ENCODE measurements around the gene TMEM200C.

DNA sequence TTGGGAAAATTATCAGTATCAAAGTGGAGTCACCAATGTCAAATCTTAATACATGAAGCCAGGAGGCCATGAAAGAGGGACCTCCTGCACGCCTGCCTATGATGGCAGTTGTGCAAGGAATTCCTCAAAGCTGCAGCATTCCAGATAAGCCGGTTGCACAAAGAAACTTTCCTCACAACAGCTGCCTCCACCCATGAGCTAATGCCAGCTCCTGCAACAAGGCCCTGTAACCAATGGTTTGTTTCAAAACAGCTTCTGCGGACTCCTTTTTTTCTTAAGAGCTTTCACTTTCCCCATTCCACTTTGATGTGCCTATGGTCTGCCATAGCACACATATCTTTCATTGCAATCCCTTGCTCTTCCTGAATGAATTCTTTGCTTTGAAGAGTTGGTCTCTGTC, 22.4 kb downstream of the TMEM200C start:
- TF ChIP-seq POLR2AphosphoS5 (IDR thresholded peaks at IDR 0.05; ENCODE audit: low read depth, low read length) (no peak), TAF1 (IDR thresholded peaks at IDR 0.05; ENCODE audit: borderline replicate concordance, low read depth, low read length) (no peak)
